Ammon's horn (tissue), 1 donor: ENCODE data around the gene LRRC8A.
A peak's percentile ranks its signal among the peaks of the same experiment; 100 is the strongest.
"Not testable (repeated sequence)": the region's sequence is repeated elsewhere in the genome, so short reads cannot be mapped to it uniquely, and the experiment has no call there.

ENCODE experiments used
- DNase-seq: peaks from one replicate; pipeline ENCODE4 v3.0.0-alpha.2; 2016; ENCODE audit warnings: low spot score

The LRRC8A gene

DNA sequence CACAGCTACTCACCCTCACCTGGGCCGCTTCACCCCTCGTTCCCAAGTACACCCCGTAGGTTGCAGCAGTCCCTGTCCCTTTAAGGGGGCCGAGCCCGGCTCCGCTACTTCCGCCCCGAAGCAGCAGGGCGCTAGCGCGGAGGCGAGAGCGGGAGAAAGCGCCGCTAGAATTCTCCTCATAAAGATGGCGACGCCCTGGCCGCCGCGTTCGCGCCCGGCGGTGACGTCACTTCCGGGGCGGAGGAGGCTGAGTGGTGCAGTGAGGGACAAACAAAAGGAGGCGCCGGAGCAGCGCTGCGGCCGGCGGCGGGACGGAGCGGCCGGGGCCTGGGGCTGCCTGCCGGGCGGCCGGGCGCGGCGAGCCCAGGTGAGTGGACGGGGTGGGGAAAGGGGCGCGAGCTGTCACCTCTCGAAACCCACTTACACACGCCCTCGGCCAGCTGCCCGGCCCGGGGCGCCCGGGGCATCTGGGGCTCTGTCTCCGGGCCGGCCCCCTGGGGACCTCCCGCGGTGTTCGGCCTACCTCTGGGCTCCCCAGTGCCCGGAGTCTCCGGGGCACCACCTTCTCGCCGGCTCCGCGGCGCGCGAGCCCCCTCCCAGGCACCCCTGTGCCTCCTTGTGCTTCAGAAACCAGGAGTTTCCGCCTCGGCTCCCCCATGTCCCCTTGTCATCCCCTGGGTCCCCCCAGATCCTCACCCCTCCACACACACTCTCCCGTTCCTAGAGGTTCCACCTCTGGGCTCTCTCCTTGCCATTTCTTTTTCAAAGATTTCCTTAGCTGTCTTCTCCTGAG, at the start of gene LRRC8A, which contains the start of gene KYAT1:
Gene LRRC8A, plus strand, starts transcription at position 250 of the 793 bp plus-strand sequence. CDS start 25,032 bp downstream, outside the sequence.
Gene KYAT1, minus strand, starts transcription at position 67 of the 793 bp plus-strand sequence. CDS start 36,545 bp downstream, outside the sequence.
- DNase-seq, result peak; percentile 97

DNA sequence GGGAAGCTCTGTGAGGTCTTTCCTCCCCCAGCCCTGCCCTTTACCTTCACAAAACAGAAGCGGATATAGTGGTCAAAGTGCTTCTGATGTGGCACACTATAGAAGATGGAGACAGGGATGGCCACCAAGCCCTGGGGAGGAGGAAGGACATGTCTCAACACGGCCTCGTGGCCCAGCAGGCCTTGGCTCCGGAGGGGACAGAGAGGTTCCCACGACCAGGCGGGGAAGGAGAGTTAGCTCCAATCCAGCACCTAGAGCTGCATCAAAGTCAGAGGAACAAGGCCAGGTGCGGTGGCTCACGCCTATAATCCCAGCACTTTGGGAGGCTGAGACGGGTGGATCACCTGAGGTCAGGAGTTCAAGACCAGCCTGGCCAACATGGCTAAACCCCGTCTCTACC, 48.2 kb upstream of the LRRC8A start:
- DNase-seq, result no peak

DNA sequence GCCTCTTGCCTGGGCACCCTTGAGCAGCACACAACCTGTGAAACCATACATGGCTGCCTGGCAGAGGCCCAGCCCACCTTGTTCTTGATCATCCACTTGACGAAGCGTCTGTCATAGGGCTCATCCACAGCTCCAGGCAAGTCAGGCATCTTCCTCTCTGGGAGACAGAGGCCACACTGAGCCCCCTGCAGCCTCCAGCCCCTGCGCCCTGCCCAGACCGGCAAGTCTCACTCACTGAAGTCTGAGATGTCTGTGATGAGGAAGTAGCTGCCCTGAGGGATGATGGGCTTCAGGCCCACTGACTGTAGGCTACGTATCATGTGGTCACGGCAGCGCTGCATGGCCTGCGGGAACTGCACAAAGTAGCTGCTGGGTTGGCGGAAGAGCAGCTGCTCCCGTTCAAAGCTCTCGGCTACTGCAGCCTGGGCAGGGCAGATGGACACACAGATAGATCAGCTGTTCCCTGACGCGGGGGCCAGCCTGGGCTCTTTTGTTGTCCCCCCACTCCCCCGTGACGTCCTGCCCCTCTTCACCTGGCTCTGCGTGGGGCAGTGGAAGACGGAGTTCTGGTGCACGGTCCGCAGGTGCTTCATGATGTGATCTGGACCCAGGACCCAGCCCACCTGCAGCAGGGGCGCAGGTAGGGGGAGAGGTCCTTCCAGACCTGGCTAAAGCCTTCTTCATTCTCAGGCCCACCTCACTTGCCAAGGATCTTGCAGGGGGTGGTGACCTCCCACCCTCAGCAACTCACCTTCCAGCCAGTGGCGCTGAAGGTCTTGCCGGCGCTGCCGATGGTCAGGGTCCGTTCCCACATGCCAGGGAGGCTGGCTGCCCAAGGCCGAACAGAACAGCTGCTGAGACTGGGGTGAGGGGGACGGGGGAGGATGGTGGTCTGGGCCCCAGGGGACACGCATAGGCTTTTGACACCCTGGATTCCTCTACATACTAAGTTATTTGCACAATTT, 46.4 kb upstream of the LRRC8A start:
- DNase-seq, result no peak

DNA sequence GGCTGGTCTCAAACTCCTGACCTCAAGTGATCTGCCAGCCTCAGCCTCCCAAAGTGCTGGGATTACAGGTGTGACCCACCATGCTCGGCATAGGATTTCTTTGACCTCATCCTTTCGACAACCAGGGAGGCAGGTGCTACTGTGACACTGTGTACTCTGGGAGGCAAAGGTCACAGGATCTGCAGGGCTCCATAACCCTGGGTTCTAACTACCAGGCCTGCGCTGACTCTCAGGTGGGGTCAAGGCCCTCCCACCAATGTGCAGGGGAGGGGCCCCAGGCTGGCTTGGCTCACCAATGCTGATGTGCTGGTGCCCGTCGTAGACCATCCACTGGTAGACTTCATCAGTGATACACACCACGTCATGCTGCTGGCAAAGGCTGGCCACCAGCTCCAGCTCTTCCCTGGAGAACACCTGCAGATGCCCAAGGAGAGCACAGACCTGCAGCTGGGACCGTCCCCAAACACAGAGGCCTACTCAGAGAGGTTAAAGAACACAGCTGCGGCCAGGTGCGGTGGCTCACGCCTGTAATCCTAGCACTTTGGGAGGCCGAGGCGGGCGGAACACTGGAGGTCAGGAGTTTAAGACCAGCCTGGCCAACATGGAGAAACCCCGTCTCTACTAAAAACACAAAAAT, 45.3 kb upstream of the LRRC8A start:
- no peak for DNase-seq

DNA sequence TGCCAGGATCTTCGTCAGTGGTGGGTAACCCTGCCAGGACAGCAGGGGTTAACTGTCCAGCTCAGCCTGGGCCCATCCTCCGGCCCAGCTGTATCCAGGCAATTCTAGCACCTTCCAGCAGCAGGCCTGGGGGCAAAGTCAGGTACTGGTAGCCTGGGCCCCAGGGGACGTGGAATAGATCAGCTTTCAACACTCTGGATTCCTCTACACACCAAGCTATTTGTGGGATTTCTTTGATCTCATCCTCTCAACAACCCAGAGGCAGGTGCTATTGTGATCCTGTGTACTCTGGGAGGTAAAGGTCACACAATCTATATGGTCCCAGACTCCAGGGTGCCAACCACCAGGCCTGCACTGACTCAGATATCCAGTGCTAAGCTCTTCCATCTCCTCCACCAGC, 43.6 kb upstream of the LRRC8A start:
- DNase-seq, result no peak

DNA sequence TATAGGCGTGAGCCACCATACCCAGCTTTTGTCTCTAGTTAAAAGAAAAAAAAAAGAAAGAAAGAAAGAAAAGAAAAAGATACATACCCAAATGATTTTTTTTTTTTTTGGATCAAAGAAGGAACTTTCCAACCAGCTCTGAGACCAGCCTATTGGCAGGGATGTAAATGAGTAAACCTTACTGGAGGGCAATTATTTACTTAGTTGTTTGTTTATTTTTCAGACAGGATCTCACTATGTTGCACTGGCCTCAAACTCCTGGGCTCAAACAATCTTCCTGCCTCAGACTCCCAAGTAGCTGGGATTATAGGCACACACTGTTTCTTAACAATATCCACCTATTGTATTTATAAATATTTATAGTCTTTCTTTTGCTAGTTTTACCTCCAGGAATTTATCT, 41.4 kb upstream of the LRRC8A start:
- no peak for DNase-seq

DNA sequence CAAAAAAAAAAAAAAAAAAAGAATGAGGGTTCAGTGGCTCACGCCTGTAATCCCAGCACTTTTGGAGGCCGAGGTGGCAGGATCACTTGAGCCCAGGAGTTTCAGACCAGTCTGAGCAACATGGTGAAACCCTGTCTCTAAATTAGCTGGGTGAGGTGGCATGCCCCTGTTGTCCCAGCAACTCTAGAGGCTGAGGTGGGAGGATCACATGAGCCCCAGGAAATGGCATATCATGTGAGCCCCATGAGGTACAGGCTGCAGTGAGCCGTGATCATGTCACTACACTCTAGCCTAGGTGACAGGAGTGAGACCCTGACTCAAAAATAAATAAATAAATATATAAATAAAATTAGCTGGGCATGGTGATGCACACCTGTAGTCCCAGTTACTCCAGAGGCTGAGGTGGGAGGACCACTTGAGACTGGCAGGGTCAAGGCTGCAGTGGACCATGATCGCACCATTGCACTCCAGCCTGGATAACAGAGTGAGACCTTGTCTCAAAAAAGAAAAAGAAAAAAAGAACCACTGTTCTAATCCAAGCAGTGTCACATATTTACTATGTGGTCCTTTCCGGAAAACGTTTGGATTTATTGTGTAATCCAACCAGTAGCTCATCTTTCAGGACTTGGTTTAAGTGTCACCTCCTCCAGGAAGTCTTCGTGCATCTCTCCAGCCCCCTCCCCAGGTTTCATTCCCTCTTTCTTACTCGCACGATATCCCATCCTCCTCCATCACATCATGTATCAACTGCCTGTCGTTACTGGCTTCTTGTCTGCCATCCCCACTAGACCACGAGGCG, 40.0 kb upstream of the LRRC8A start:
- DNase-seq, result no peak

DNA sequence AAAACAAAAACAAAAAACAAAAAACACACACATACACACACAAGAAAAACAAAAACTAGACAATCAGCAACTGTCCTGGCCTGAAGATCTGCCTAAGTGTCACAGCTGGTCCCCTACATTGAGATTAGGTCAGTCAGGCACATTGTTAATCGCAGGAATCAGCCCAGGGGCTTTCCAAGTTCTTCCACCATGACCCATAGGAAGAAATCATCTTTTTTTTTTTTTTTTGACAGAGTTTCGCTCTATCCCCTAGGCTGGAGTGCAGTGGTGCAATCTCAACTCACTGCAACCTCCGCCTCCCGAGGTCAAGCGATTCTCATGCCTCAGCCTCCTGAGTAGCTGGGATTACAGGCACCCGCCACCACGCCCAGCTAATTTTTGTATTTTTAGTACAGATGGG, 38.8 kb upstream of the LRRC8A start:
- not testable (repeated sequence) for DNase-seq

DNA sequence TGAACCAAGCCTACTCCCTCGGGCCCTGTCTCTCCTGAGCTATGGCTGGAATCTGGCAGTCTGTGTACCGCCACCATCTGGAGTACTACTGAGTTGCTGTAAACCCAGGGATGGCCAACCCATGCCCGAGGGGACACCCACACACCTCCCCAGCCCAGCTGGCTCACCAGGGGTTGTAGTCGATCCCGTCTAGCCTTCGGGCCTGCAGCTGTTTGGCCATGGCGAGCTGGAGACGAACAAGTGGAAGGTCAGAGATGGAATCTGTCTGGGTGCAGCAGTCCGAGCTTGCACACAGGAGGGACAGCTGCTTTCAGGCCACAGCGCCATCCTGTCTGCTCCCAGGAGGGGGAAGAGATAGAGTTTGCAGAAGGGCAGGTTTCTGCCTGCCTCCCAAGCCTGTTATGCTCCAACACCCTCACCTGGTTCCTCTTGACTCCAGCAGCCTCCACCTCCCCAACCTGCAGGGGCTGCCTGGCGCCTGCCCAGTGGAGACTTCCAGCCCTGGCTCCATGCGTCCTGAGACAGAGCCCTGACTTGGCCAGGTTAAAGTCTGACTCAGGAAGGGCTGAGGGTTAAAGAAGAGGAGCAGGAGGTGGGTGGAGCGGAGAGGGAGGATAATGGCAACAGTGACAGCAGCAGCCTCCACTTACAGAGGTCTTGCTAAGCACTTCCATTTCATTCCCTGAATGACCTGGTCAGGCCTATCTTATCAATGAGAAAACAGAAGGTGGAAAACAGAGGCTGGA, 36.6 kb upstream of the LRRC8A start:
- DNase-seq, result no peak

DNA sequence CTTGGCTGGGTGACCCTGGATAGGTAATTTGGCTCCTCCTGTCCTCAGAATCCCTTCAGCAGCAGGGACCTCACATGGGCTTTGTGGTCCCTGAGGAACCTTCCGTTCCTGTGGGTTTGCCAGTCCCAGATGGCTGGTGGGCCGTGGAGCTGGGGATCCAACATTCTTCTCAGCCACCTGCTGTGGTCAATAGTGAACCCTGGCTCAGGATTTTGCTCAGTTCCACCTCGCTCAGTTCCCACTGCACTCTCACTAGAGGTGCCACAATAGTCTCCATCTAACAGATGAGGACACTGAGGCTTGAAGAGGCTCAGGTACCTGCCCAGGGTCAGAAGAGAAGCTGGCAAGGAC, 35.3 kb upstream of the LRRC8A start:
- DNase-seq, result no peak

DNA sequence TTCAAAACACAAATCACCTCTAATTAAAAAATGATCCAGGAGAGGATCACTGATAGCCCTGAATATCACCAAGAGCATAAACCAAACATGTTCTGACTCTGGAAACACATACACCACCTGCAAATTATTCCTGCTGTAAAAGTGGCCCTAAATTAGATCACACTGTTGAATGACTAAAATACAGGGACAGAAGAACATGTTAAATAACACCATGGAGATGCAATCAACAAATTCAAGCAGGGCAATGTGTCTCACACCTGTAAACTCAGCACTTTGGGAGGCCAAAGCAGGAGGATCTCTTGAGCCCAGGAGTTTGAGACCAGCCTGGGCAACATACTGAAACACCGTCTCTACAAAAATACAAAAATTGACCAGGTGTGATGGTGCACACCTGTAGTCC, 34.1 kb upstream of the LRRC8A start:
- no peak for DNase-seq

DNA sequence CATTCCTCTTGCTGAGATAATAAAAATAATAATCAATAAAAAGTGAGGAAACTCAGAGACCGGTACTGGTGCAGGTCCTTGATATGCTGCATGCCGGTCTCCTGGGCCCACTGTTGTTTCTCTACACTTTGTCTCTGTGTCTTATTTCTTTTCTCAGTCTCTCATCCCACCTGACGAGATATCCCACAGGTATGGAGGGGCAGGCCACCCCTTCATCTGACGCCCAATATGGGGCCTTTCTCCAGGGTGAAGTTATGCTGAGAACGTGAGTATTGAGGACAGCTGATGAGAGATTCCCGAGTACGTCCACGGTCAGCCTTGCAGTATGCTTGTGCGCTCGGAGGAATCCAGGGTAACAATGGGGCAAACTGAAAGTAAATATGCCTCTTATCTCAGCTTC, 30.9 kb upstream of the LRRC8A start:
- DNase-seq, result not testable (repeated sequence)

DNA sequence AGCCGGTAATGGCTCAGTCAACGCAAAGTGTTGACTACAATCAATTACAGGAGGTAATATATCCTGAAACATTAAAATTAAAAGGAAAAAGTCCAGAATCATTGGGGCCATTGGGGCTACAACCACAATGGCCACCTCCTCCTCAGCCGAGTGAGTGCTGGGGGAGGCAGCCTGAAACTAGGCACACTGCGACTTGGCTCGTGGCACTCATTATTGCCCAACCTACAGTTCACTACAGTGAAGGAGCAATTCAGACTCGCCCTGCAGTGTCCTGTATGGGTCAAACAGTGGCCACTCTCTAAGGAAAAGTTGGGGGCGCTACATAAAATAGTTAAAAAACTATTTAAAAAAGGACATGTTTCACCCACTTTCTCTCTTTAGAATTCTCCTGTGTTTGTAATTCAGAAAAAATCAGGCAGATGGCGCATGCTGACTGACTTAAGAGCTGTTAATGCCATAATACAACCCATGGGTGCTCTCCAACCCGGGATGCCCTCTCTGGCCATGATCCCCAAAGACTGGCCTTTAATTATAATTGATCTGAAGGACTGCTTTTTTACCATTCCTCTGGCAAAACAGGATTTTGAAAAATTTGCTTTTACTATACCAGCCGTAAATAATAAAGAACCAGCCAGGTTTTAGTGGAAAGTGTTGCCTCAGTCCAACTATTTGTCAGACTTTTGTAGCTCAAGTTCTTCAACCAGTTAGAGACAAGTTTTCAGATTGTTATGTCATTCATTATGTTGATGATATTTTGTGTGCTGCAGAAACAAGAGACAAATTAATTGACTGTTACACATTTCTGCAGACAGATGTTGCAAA, 29.9 kb upstream of the LRRC8A start:
- peak; percentile 73 for DNase-seq

DNA sequence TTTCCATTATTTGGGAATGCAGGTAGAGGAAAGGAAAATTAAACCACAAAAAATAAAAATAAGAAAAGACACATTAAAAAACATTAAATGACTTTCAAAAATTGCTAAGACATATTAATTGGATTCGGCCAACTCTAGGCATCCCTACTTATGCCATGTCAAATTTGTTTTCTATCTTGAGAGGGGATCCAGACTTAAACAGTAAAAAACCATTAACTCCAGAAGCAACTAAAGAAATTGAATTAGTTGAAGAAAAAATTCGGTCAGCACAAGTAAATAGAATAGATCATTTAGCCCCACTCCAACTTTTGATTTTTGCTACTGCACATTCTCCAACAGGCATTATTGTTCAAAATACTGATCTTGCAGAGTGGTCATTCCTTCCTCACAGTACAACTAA, 29.3 kb upstream of the LRRC8A start:
- DNase-seq, result not testable (repeated sequence)

DNA sequence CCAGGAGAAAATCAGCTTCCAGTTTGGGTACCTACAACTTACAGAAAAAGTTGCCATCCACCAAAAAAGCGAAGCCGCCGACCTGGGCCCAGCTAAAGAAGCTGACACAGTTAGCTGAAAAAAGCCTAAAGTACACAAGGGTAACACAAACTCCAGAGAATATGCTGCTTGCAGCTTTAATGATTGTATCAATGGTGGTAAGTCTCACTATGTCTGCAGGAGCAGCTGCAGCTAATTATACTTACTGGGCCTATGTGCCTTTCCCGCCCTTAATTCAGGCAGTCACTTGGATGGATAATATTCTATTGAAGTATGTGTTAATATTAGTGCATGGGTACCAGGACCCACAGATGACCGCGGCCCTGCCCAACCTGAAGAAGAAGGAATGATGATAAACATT, 27.5 kb upstream of the LRRC8A start:
- DNase-seq, result not testable (repeated sequence)

DNA sequence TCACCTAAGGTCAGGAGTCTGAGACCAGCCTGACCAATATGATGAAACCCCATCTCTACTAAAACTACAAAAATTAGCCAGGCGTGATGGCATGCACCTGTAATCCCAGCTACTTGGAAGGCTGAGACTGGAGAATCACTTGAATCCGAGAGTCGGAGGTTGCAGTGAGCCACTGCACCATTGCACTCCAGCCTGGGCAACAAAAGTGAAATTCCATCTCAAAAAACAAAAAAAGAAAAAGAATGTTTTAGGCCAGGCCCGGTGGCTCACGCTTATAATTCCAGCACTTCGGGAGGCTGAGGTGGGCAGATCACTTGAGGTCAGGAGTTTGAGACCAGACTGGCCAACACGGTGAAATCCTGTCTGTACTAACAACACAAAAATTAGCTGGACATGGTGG, 23.5 kb upstream of the LRRC8A start:
- not testable (repeated sequence) for DNase-seq

DNA sequence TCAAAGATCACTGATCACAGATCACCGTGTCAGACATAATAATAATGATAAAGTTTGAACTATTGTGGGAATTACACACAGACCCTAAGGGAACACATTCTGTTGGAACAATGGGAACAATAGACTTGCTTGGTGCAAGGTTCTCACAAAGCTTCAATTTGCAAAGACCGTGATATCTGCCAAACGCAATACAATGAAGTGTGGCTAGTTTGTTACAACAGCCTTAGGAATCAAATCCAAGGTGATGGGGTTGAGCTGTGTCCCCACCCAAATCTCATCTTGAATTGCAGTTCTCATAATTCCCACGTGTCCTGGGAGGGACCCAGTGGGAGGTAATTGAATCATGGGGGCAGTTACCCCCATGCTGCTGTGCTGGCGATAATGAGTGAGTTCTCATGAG, 21.0 kb upstream of the LRRC8A start:
- DNase-seq, result no peak

DNA sequence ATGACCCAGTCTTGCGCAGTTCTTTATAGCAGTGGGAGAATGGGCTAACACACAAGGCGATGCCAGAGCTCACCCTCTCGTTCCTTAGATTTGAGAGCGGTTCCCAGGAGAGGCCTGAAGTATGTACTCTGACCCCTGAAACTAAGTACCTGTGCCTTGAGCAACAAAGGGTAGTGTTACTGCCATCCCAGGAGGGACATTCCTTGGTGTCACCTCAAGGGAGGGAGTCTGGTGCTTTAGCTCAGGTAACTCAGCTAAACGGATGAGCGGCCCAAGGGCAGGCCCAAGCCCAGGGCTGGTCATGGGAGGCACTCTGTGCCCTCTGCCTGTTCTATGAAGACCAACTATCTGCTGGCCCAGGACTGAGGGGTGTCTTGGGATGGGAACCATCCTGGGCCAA, 20.4 kb upstream of the LRRC8A start:
- DNase-seq, result no peak

DNA sequence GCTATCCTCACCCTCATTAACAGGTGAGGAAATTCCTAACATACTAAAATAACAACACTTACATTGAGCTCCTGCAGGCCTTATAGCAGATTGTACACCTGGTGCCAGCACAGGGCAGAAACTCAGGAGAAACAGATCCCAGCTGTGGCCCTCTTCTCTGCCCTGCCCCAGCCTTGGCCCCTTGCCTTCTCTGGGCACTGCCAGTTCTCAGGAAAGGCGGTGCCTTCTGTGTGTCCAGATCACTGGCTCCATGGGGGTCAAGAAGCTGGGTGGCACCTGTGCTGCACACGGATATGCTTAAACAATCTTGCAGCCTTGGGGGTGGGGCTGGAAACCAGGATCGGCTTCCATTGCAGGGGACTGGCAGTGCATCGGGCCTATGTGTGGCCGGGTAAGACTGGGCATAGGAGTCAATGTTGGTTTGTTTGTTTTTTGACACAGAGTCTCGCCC, 19.5 kb upstream of the LRRC8A start:
- no peak for DNase-seq

DNA sequence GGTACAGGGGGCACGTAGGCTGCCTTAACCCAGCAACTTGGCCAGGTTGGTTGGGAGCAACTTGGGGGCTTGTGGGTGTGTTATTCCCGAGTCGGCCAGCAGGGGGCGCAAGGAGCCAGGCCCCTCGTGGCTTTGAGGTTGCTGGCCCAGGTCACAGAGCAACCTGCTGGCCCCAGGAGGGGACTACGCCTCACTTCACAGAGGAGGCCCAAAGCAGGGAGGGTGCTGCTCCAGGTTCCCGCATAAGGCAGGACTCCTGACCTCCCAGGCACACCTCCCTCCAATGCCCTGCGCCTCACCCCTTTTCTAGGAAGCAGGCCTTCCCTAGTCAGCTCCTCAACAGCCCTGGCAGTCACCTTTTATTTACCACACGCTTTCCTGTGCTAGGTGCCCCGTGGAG, 18.3 kb upstream of the LRRC8A start:
- DNase-seq, result peak; percentile 61
